Posterior cingulate gyrus (tissue), 11 donors: ENCODE data around the gene NEURL4.
A peak's percentile ranks its signal among the peaks of the same experiment; 100 is the strongest.
"Not testable (repeated sequence)": the region's sequence is repeated elsewhere in the genome, so short reads cannot be mapped to it uniquely, and the experiment has no call there.

Experiments
- DNase-seq, 10 donors: peaks; one replicate each; pipeline versions ENCODE4 v3.0.0 to v3.0.0-alpha.2; 2020 to 2021; ENCODE audit warnings: mixed read lengths in 3 of 10
- intact Hi-C: fragments of 100-400 bp; cut with DNase I; formaldehyde crosslinking; loops from one replicate; pipeline ENCODE4 v1.15.1; 2023

The NEURL4 gene

DNA sequence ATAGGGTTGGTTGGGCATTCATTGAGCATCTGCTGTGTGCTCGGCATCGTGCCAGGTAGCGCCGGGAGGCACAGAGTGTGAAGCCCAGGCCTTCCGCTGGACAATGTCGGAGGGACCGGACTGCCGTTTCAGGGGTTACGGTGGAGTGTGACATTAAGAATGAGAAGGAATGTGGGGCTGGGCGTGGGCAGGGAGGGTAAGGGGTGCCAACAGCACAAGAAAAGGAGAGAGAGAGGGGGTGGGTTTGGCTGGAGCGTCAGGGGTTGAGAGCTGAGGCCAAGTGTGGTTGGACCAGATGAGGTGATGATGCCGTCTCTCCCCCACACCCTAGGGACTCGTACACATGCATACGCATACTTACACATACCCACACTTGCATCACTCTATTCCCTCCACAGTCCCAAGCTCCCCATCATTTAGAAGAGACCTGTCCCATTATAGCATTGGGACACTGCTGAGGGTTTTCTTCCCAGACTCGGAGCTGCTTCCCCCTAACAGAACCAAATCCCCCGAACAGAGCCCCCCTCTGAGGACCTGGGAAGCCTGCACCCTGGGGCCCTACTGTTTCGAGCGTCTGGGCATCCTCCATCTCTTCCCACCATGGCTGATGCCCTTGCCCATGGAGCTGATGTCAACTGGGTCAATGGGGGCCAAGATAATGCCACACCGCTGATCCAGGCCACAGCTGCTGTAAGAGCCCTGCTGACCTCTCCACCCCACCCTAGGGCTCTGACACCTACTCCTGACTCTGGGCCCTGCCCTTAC lies 19.5 kb upstream of the NEURL4 start:
- DNase-seq = peak in 1 of 10 donors; percentile 72
- intact Hi-C loops = no loop called here

DNA sequence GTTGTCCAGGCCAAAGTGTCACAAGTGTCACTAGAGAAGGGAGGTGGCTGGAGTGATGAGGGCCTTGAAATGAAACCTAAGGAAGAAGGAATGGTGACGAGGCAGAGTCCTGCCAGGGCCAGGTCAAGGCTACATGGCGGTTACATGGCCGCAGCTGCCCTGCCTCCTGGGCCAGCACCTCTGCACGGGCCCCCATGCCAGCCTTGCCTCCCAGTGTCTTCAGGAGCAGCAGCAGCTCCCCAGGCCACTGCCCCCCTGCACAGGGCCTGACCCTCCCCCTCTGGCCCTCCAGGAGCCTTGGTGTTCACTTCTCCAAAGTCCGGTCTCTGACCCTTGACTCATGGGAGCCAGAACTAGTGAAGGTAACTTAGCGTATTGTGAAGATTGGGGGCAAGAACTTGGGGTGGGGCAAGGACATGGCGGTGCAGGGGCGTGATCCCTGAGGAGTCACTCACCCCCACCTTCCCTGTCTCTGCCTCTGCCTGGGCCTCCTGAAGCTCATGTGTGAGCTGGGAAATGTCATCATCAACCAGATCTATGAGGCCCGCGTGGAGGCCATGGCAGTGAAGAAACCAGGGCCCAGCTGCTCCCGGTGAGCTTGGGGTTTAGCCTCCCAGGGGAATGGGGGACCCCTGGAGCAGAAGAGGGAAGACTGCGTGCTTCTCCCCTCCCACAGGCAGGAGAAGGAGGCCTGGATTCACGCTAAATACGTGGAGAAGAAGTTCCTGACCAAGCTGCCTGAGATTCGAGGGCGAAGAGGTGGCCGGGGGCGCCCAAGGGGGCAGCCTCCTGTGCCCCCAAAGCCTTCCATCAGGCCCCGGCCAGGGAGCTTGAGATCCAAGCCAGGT lies 18.7 kb upstream of the NEURL4 start:
- DNase-seq = peak in 1 of 10 donors; percentile 69
- intact Hi-C loops = no loop called here

- DNase-seq = peak in 1 of 10 donors; percentile 68
- intact Hi-C loops = no loop called here
Observed at GRCh38 chr17:7346761-7347614, 17.9 kb upstream of the NEURL4 start.

GRCh38 chr17:7343250-7343649 lies 14.1 kb upstream of the NEURL4 start:
- DNase-seq = no peak
- intact Hi-C loops = no loop called here

DNA sequence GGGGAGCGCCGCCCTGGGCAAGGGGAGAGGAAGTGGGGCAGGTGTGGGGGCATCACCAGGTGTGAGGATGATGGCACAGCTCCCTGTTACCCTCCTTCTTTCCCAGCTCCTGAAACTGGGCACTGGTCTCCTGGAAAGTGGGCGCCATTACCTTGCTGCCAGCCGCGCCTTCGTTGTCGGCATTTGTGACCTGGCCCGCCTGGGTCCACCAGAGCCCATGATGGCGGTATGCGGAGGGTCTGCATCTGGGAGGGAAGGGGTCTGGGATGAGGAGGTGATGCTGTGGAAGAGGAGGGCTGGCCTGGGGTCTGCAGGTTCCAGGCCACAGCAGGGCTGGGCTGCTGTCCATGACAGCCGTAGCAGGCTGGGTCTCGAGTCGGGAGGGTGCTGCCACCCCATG lies 12.7 kb upstream of the NEURL4 start:
- no peak for DNase-seq
- intact Hi-C loops = no loop called here

- no peak for DNase-seq
- intact Hi-C loops = no loop called here
Observed at GRCh38 chr17:7340179-7340578, 11.0 kb upstream of the NEURL4 start.

DNA sequence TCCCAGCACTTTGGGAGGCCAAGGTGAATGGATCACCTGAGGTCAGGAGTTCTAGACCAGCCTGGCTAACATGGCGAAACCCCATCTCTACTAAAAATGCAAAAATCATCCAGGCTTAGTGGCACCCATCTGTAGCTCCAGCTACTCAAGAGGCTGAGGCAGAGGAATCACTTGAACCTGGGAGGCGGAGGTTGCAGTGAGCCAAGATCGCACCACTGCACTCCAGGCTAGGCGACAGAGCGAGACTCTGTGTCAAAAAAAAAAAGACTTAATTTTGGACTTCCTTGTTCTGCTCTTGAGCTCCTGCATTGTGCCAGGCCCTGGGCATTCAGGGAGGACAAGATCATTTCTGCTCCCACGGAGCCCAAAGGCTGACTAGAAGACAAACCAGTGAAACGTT lies 8.5 kb upstream of the NEURL4 start:
- DNase-seq, intact Hi-C loops: not testable (repeated sequence)

GRCh38 chr17:7336240-7337175 lies 7.4 kb upstream of the NEURL4 start, which contains the start of gene ACAP1:
Gene ACAP1, plus strand, starts transcription at chr17:7336529. Its CDS starts 206 bp downstream, at chr17:7336735.
- intact Hi-C loops = no loop called here
- no peak for DNase-seq

- intact Hi-C loops, DNase-seq: not testable (repeated sequence)
Observed at GRCh38 chr17:7335765-7336164, 6.6 kb upstream of the NEURL4 start.

GRCh38 chr17:7334938-7335538 lies 5.9 kb upstream of the NEURL4 start:
- intact Hi-C loops = no loop called here

DNA sequence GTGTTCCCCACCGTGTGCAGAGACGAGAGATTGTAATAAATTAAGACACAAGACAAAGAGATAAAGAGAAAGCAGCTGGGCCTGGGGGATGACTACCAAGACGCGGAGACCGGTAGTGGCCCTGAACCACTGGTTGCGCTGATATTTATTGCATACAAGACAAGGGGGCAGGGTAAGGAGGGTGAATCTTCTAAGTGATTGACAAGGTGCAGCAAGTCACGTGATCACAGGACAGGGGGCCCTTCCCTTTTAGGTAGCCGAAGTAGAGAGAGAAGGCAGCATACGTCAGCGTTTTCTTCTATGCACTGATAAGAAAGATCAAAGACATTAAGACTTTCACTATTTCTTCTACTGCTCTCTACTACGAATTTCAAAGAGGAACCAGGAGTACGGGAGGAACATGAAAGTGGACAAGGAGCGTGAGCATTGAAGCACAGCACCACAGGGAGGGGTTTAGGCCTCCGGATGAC lies 3.5 kb upstream of the NEURL4 start:
- DNase-seq, intact Hi-C loops: not testable (repeated sequence)

More at GRCh38 chr17:7334938-7335538, 5.9 kb upstream of the NEURL4 start:
- no peak for DNase-seq

DNA sequence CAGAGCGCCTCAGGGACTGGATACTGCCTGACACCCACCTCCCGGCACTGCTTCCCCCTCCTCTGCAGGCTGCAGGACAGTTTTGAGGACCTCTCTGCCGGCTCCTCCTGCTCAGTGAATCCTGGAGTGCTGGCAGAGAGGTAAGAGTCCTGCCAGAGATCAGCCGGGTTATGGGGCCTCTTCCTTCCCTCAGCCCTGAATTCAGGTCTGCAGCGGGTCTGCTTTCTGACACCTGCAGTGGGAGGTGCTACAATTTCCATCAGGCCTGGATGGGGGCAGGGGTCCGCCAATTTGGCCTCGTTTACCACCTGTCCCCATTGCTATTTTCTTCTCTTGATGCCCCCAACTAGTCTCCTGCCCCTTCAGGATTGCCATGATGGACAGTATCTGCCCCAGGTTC lies 3.0 kb upstream of the NEURL4 start:
- intact Hi-C loops = no loop called here
- DNase-seq = peak in 1 of 10 donors; percentile 40

DNA sequence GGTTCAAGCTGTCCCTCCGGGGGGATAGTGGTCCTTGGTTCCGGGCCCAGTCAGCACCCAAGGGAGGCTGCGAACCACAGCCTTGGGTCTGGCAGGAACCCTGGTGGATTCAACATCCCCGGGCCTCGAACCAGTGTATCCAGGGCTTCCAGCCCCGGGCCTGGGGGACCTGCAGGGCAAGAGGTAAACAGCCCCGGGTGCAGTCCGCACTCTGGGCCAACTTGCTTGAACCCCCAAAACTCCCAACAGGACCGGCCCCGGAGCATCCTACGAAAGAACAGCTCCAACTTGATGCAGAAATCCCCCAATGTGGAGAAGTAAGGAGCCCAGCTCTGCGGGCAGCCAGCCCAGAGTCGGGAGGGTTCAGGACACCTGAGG lies 1.5 kb upstream of the NEURL4 start:
- DNase-seq = peak in 1 of 10 donors; percentile 82
- intact Hi-C loops = no loop called here

DNA sequence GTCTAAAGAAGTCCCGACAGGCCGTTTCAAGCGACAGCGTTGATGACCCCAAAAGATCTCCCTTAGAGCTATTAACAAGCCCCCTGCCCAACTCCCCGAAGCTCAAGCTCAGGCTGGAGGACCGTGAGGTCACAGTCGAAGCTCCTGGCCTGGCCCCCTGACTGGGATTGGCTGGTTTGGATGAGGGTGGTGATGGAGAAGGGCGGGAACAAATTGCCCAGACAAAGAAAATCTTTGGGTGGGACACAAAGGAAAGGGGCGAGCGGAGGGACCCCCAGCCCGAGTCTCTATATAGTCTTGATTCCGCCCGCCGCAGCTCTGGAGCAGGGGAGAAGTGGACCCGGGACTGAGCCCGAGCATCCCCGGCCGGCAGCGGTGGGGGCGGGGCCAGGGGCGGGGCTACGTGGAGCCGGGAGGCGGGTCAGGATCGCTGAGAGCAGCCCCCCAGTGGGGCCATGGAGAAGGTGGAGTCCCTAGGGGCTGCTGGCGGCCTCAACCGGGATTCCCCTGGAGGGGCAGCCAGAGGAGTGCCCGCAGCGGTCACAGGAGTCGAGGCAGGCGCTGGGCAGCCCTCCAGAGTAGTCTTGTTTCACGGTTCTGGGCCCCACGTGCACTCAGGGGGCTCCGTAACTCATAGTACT lies 982 bp upstream of the NEURL4 start:
- intact Hi-C loops = loop anchor here (1.0 to 2.0 kb wide), 2 partner anchors 15 to 23 kb away; partner anchors contain the start of genes EIF5A and GPS2
- DNase-seq = peak; percentile 62 to 96 (median 70)

DNA sequence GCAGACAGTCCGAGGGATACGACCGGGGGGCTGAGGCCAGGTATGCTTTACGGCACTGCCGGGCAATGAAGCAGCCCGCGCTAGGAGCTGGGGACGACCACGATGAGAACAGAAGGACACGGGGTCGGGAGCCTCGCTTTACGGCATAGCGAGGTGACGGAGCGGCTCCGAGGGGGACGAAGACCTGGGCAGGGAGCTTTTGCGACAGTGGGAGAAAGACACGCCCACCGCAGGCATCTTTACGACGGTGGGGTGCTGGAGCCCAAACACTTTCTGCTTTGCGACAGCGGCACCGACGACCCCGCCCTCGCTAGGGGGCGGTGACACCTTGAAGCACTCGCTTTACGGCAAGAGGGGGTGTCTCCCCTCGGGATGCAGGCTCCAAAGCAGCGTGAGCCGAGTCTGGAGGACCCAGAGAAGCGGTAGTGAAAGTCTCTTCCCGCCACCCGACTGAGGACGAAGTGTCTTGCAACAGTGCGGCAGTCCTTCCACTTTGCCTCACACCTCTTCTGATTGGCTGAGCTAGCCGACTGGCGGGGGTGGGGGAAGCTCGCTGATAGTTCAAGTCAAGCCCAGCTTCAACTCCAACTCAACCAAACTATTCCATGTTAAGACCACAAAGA lies 350 bp upstream of the NEURL4 start:
- DNase-seq = peak; percentile 94 to 99 (median 97)
- intact Hi-C loops = loop anchor here (1.0 to 2.0 kb wide), 2 partner anchors 14 to 23 kb away; partner anchors contain the start of genes EIF5A and GPS2

GRCh38 chr17:7328009-7328408 lies 1.1 kb downstream of the NEURL4 start:
- no peak for DNase-seq
- intact Hi-C loops = loop anchor here (2.0 kb wide), 1 partner anchor 21 kb away; the partner anchor contains the start of gene EIF5A

DNA sequence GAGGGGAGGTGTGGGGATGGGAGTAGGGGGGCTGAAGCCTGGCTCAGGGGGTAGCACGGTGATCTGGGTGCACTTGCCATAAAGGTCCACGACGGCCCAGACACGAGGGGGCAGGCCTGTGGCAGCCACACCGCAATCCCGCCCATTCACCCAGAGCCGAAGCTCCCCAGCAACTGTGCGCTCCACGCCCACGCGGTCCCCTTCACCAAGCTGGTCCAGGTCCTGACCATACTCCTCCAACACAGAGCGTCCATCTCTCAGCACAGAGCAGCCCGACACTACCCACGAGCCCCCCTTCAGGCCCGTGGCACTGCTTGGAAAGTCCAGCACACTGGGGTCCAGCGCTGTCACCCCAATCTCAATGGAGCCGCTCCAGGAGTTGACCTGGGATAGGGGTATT lies 1.6 kb downstream of the NEURL4 start:
- intact Hi-C loops = no loop called here
- DNase-seq = peak in 1 of 10 donors; percentile 57

DNA sequence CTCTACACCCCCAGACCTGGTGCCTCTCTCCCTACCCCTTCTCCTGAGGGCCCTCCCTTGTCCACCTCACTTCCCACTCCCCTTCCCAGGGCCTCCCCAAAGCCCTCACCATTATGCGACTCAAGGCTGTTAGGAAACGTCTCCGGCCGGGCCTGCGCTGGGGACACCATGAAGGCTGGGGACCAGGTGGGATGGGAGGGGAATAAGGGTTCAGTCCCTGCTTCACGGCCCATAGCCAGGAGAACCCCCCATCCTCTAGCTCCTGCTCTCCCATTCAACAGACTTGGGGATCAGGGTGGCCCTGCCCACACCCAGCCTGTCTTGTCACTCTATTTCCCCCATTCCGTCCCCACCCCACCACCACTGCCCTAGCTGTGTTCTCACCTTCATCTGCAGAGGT lies 2.1 kb downstream of the NEURL4 start:
- no peak for DNase-seq

More for the DNA sequence above, 2.1 kb downstream of the NEURL4 start:
- intact Hi-C loops = no loop called here
